Spleen (tissue), 11 donors: ENCODE measurements around the gene TRAPPC2B. TPM values are rescaled to one million over a fixed set of nuclear protein-coding genes. Genes with fewer than 3 reads are reported as not detected.

Experiments used
- DNase-seq: peaks from one replicate; pipeline ENCODE4 v3.0.0-alpha.2; 2020
- H3K27ac ChIP-seq, 8 donors: fragments of 200-600 bp; sonication (generic) in 7 of 8; 1 replicate in 4 of 8; 2 replicates in 4 of 8; pipeline versions ENCODE4 v1.5.0 to v1.8.0; 2016 to 2021; ENCODE audit warnings: inconsistent platforms in 4 of 8, mild to moderate bottlenecking in 4 of 8, moderate library complexity in 1 of 8
- H3K27me3 ChIP-seq, 7 donors: fragments of 200-600 bp; sonication (generic) in 6 of 7; replicated peaks in 1 of 7; 1 replicate in 4 of 7; 2 replicates in 3 of 7; pipeline versions ENCODE4 v1.5.0 to v1.8.0; 2016 to 2021; ENCODE audit warnings: inconsistent platforms in 3 of 7, mild to moderate bottlenecking in 1 of 7
- H3K36me3 ChIP-seq, 6 donors: fragments of 200-600 bp; sonication (generic) in 5 of 6; 1 replicate in 4 of 6; 2 replicates in 2 of 6; pipeline versions ENCODE4 v1.5.0 to v1.8.0; 2016 to 2021; ENCODE audit warnings: inconsistent platforms in 2 of 6
- H3K4me1 ChIP-seq, 6 donors: fragments of 200-600 bp; sonication (generic) in 5 of 6; 1 replicate in 3 of 6; 2 replicates in 3 of 6; pipeline versions ENCODE4 v1.5.0 to v1.8.0; 2016 to 2021; ENCODE audit warnings: inconsistent platforms in 3 of 6
- H3K4me3 ChIP-seq, 8 donors: fragments of 200-600 bp; sonication (generic) in 7 of 8; 1 replicate in 4 of 8; 2 replicates in 4 of 8; pipeline versions ENCODE4 v1.5.0 to v1.8.0; 2016 to 2021; ENCODE audit warnings: inconsistent platforms in 4 of 8, mild to moderate bottlenecking in 4 of 8, moderate library complexity in 2 of 8
- H3K9me3 ChIP-seq, 8 donors: fragments of 200-600 bp; sonication (generic) in 7 of 8; 1 replicate in 4 of 8; 2 replicates in 4 of 8; pipeline versions ENCODE4 v1.5.0 to v1.8.0; 2016 to 2021; ENCODE audit warnings: inconsistent platforms in 4 of 8
- CTCF ChIP-seq, 11 experiments: fragments of 200-600 bp in 7 of 11; fragments of 450-650 bp in 4 of 11; sonication (generic) in 4 of 11; IDR thresholded peaks in 8 of 11; conservative IDR thresholded peaks in 3 of 11; 1 replicate in 7 of 11; 2 replicates in 4 of 11; pipeline versions ENCODE4 v1.4.0 to v1.8.0; 2016 to 2021; ENCODE audit warnings: antibody characterized with exemption in 11 of 11, inconsistent platforms in 4 of 11, mild to moderate bottlenecking in 1 of 11
- POLR2A ChIP-seq, 3 donors: fragments of 450-650 bp; IDR thresholded peaks; one replicate each; pipeline ENCODE4 v1.5.1; 2017; ENCODE audit warnings: antibody characterized with exemption in 3 of 3, mild to moderate bottlenecking in 1 of 3
- POLR2AphosphoS5 ChIP-seq, 3 donors: sonication (generic); formaldehyde crosslinking; IDR thresholded peaks; one replicate each; pipeline ENCODE4 v1.5.1; 2017; ENCODE audit warnings: antibody characterized with exemption in 3 of 3
- WGBS, 5 donors: extraction: QIAGEN DNeasy Blood & Tissue Kit in 3 of 5; methylation state at CpG; one replicate each; pipeline versions ENCODE4 v1.1.5 to v1.1.7; 2013 to 2018; 5-methylcytosine and 5-hydroxymethylcytosine counted together
- intact Hi-C: fragments of 100-400 bp; cut with DNase I; formaldehyde crosslinking; loops from one replicate; pipeline ENCODE4 v1.15.0; 2023; ENCODE audit warnings: low total_unique reads
- polyA plus RNA-seq, 3 donors: library from polyadenylated mRNA; stranded (reverse); fragments of 200-250 nt; gene quantifications; one replicate each; pipeline ENCODE4 v1.2.1, GENCODE V29; 2013
- total RNA-seq, 7 donors: library from RNA; depleted of rRNA in 3 of 7; stranded (reverse); fragments of >200 nt in 3 of 7; fragmentation: NEBNext Ultra II Directional in 4 of 7; extraction: Animal tissue kit (Norgen Biotek cat#: 25700) in 4 of 7; gene quantifications; one replicate each; pipeline versions ENCODE4 v1.1.0 to v1.2.1, GENCODE V29; 2016 to 2021
- donor health status: healthy with polysubstance abuse.
- donor health status: DM: no; HTN: no; CAD: no; lungs with moderate emphysema.
- donor health status: DM: no; HTN: no; CAD: no.
- donor health status: Bipolar disorder and iron deficiency.
- donor health status: healthy.
- donor health status: DM: no; HTN: no; CAD: no.
- donor health status: DM: yes; HTN: yes; CAD: no.

TRAPPC2B gene
- total and polyA plus RNA-seq, 10 donors = 7.7 to 36.6 (median 21.2) TPM

- intact Hi-C loops = no loop called here
- Histone ChIP-seq H3K27ac (peak overlapping the region; percentile 78 to 90 (median 87)), H3K4me1 (peaks cover 17 to 32% (median 24%) of the 10 kb centered on the region in 6 donors), H3K9me3 (peaks cover 0 to 21% (median 4%) of the 10 kb centered on the region in 8 donors), H3K4me3 (peak overlapping the region; percentile 59 to 82 (median 73)), H3K27me3 (peaks cover 0 to 19% (median 6%) of the 10 kb centered on the region in 7 donors), H3K36me3 (peaks cover 0 to 21% (median 16%) of the 10 kb centered on the region in 6 donors)
- DNase-seq = no peak
- WGBS, 5 donors = 0 to 2% (median 0%) methylated on average over 1 of the region's 1 CpG
- no peak for TF ChIP-seq POLR2AphosphoS5 (IDR thresholded peaks at IDR 0.05)
- no peak for TF ChIP-seq POLR2A (IDR thresholded peaks at IDR 0.05)
- TF ChIP-seq CTCF (IDR thresholded peaks at IDR 0.05 in 8 of 11, conservative IDR thresholded peaks at IDR 0.05 in 3 of 11) = no peak
Measured at GRCh38 chr19:57319869-57320179, 43.5 kb upstream of the TRAPPC2B start.

DNA sequence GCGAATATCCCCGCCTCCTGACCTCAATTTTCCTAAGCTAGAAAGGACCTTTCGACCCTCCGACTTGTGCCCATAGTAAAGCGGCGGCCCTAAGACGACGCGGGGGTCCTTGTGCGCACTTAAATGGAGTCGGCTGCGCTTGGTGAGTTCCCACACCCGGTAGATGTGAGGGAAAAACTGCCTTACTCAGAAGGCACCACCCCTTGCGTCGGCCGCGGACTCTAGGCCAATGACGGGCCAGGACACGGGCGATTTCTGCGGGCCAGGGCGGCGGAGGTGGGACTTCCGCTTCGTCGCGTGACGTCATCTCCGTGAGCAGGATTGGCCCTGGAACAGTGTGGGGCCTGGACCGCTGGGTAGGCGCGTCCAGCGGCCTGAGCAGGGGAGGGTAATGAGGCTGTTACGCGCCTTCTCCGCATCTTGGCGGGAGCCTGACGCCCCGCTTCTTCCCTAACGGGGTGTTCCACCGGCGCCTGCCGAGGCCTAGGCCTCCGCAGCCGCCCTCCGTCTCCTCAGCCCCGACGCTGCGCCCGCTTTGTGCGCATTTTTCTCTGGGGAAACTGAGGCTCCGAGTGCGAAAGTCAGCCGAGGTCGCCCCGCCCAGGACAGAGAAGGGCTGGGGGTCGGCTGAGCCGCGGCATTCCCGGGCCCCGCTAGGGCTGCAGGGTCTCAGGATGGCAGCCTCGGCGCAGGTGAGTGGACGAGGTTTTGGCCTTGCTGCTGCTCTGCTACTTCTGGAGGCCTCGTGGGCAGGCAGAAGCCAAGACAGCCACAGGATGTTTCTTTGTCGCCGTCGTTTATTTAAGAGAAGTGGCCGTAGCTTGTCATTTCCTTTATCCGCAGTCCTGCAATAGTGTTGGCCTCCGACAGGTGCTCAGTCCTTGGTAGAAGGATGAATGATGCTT, 42.9 kb upstream of the TRAPPC2B start, which contains the start of gene ZNF543:
Gene ZNF543, plus strand, starts transcription at position 293 of the 905 bp plus-strand sequence. Its CDS starts 382 bp downstream, at position 675.
- WGBS, 5 donors = 0 to 2% (median 1%) methylated on average over 35 to 71 of the region's 71 CpGs

GRCh38 chr19:57321116-57321515, 42.2 kb upstream of the TRAPPC2B start:
- DNase-seq = no peak
- H3K4me1 ChIP-seq = peaks cover 17 to 32% (median 24%) of the 10 kb centered on the region in 6 donors
- peaks cover 0 to 34% (median 29%) of the 10 kb centered on the region in 6 donors for H3K36me3 ChIP-seq
- peaks cover 0 to 19% (median 6%) of the 10 kb centered on the region in 7 donors for H3K27me3 ChIP-seq
- intact Hi-C loops = no loop called here
- WGBS, 5 donors = 28 to 49% (median 46%) methylated on average over 8 of the region's 8 CpGs
- H3K9me3 ChIP-seq = peaks cover 0 to 34% (median 17%) of the 10 kb centered on the region in 8 donors
- TF ChIP-seq POLR2AphosphoS5 (IDR thresholded peaks at IDR 0.05) = no peak
- peak in 1 of 11 experiments; percentile 2 for TF ChIP-seq CTCF (IDR thresholded peaks at IDR 0.05 in 8 of 11, conservative IDR thresholded peaks at IDR 0.05 in 3 of 11)
- H3K27ac ChIP-seq = peak overlapping the region in 6 of 8 donors; percentile 78 to 90 (median 88)
- peak overlapping the region; percentile 59 to 82 (median 73) for H3K4me3 ChIP-seq

More for the DNA sequence above, 42.9 kb upstream of the TRAPPC2B start, which contains the start of gene ZNF543:
- H3K9me3 ChIP-seq = peaks cover 0 to 27% (median 10%) of the 10 kb centered on the region in 8 donors
- peaks cover 17 to 32% (median 24%) of the 10 kb centered on the region in 6 donors for H3K4me1 ChIP-seq
- H3K36me3 ChIP-seq = peaks cover 0 to 27% (median 22%) of the 10 kb centered on the region in 6 donors
- TF ChIP-seq CTCF (IDR thresholded peaks at IDR 0.05 in 8 of 11, conservative IDR thresholded peaks at IDR 0.05 in 3 of 11) (peak in 2 of 11 experiments; percentile 11 to 14), POLR2A (IDR thresholded peaks at IDR 0.05) (peak in 2 of 3 donors; percentile 2 to 7), POLR2AphosphoS5 (IDR thresholded peaks at IDR 0.05) (peak; percentile 94 to 95 (median 94))
- H3K27ac ChIP-seq = peak within 1 kb of the TSS; percentile 78 to 90 (median 87)
- intact Hi-C loops = no loop called here
- DNase-seq = peak; percentile 98
- peak within 1 kb of the TSS; percentile 59 to 82 (median 73) for H3K4me3 ChIP-seq
- peaks cover 0 to 19% (median 6%) of the 10 kb centered on the region in 7 donors for H3K27me3 ChIP-seq
